ENCODE measurements around the gene CHMP2A.

CHMP2A gene

GRCh38 chr19:58521651-58522050 is 33.3 kb downstream of the CHMP2A start:
- peak overlapping the region; percentile 38 for H3K4me3 ChIP-seq (ENCODE audit: low read depth, low read length)
- no peak for DNase-seq (ENCODE audit: low read depth)
- no peak for TF ChIP-seq CTCF (IDR thresholded peaks at IDR 0.05; ENCODE audit: control insufficient read depth, extremely low read depth, insufficient read depth)

DNA sequence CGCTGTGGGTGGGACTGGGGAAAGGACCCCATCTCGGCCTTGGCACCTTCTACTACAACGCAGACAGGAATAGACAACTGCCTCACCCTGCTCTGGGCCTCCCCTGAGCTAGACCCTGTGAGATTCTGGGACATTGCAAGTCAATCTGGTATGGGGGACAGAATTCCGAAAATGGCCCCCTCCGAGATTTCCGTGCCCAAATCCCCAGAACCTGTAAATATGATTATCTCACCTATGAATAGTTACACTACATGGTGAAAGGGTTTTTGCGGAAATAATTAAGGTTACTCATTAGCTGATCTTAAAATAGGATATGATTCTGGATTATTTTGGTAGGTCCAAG is 34.7 kb downstream of the CHMP2A start:
- TF ChIP-seq CTCF (IDR thresholded peaks at IDR 0.05; ENCODE audit: control insufficient read depth, extremely low read depth, insufficient read depth): no peak
- H3K4me3 ChIP-seq (ENCODE audit: low read depth, low read length): peak overlapping the region; percentile 81
- DNase-seq (ENCODE audit: low read depth): no peak

DNA sequence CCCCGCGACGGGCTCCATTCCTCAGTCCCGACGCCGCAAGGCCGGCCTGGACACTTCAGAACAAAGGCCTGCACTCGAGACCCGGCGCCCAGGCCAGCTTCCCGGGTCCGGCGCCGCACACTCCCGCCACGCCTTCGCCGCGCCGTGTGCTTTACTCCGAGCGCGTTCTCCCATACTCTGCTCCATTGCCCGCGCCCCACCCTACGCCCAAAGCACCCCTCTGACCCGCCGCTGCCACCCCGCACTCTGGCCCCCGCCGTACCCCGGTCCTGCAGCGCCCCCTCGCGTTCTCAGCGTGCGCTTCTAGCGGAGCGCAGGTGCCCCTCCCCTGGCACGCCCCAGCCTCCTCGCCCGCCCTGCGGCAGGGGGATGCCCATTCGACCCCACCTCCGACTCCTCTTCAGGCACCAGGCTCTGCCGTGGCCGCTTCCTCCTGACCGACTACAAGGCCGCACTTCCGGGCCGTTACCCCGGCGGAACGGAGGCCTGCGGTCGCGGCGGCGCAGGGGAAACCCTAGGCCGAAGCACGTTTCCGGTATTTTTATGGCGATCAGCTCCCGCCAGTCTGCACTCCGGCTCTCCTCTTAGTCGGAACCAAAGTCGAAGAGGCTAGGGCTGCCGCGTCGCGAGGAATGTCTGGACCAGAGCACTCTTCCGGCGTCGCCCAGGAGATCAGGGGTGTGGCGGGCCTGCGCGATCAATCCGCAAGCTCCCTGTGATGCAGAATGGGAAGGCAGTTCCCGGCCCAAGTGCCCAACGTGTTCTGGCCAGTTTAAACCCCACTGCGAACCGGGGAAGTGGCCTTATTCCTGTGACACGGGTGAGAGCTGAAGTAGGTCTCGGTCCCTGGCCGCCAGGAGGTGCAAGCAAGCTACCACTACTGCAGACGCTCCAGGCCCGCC is 35.3 kb downstream of the CHMP2A start, which contains the start of gene ZBTB45:
TSS of gene ZBTB45 (minus strand) at position 456 of the 902 bp plus-strand sequence. CDS start 2,137 bp downstream, outside the sequence.
- H3K4me3 ChIP-seq (ENCODE audit: low read depth, low read length): peak within 1 kb of the TSS; percentile 81
- peak; percentile 86 for TF ChIP-seq CTCF (IDR thresholded peaks at IDR 0.05; ENCODE audit: control insufficient read depth, extremely low read depth, insufficient read depth)
- DNase-seq (ENCODE audit: low read depth): peak; percentile 91

- peak overlapping the region; percentile 81 for H3K4me3 ChIP-seq (ENCODE audit: low read depth, low read length)
- TF ChIP-seq CTCF (IDR thresholded peaks at IDR 0.05; ENCODE audit: control insufficient read depth, extremely low read depth, insufficient read depth): peak; percentile 68
- peak; percentile 43 for DNase-seq (ENCODE audit: low read depth)
Observed at GRCh38 chr19:58519087-58519354, 35.9 kb downstream of the CHMP2A start.

GRCh38 chr19:58518256-58519086 is 36.4 kb downstream of the CHMP2A start:
- no peak for DNase-seq (ENCODE audit: low read depth)
- peak overlapping the region; percentile 81 for H3K4me3 ChIP-seq (ENCODE audit: low read depth, low read length)
- TF ChIP-seq CTCF (IDR thresholded peaks at IDR 0.05; ENCODE audit: control insufficient read depth, extremely low read depth, insufficient read depth): no peak

DNA sequence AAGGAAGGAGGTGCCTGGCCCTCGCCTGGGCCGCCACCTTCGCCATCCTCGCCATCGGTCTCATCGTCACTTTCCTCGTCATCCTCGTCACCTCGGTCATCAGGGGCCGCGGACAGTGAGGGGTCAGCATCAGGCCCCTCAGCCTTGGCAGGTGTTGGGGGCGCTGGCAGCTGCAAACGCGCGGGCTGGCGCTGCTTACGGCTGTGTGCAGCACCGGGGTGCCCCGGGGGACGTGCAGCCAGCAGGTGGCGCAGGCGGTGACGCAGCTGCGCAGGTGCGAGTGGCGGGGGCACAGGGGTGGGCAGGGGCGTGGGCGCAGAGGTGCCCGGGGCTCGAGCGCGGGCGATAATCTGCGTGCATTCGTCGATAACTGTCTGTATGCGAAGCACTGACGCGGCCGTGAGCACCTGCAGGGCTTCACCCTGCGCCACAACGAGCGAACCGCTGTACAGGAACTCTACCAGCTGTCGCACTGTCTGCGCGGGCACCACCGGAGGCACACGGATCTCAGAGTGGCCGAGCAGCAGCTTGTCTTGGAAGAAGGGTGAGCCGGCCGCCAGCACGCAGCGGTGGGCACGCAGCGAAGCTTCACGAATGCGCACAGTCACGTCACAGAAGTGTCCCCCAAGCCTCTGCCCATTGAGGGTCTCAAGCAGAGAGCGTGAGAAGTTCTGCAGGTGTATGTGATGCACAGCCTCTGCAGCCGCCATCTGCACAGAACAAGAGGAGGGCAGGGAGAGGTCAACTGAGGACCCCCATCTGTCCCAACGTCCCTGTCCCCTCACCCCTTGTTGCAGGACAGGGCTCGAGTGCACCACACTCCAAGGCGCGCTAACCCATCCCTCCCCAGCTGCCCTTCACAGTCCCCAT is 37.7 kb downstream of the CHMP2A start:
- TF ChIP-seq CTCF (IDR thresholded peaks at IDR 0.05; ENCODE audit: control insufficient read depth, extremely low read depth, insufficient read depth): peak; percentile 30
- no peak for DNase-seq (ENCODE audit: low read depth)
- no peak overlapping the region for H3K4me3 ChIP-seq (ENCODE audit: low read depth, low read length)
